ENCODE results near the gene AQP2.
"Not testable (repeated sequence)": the region's sequence is repeated elsewhere in the genome, so short reads cannot be mapped to it uniquely, and the experiment has no call there.

The AQP2 gene

DNA sequence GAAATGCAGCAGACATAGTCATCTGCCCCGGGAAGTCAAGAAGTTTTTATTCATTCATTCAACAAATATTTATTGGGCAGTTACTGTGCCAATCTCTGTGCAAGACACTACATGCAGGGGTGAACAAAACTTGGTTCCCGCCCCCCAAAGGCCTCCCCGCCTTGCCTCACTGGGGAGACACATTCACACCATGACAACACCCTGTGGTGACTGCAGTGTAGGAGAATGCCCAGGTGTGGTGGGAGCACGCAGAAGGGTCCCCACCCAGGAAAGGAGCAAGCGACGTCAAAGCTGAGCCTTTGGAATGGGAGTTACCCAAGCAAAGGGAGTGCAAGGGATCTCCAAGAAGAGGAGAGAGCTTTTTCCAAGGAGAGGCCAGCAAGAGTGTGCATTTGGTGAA, 20.6 kb downstream of the AQP2 start:
- DNase-seq: no peak

DNA sequence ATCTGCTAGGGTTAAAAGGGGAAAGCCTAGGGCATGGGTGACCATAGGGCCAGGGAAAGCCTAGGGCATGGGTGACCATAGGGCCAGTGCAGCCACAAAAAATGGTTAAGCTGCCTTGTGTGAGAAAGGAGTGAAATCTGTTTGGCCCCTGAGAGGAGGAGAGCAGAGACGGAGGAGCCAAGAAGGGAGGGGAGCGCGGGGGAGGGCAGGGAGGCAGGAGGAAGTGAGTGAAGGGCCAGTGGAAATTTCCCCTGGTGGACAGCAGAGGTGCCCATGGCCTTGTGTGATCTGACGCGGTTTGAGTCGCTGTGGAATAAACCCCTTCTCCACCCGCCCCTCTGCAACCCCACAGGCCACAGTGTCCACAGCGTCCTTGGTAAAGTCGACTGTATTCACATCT, 21.6 kb downstream of the AQP2 start:
- DNase-seq: no peak

- no peak for DNase-seq
Measured at GRCh38 chr12:49972641-49973360, 22.3 kb downstream of the AQP2 start, which contains the start of gene AQP6. Gene AQP6, plus strand, starts transcription at chr12:49972947. Its CDS starts 227 bp downstream, at chr12:49973174.

DNA sequence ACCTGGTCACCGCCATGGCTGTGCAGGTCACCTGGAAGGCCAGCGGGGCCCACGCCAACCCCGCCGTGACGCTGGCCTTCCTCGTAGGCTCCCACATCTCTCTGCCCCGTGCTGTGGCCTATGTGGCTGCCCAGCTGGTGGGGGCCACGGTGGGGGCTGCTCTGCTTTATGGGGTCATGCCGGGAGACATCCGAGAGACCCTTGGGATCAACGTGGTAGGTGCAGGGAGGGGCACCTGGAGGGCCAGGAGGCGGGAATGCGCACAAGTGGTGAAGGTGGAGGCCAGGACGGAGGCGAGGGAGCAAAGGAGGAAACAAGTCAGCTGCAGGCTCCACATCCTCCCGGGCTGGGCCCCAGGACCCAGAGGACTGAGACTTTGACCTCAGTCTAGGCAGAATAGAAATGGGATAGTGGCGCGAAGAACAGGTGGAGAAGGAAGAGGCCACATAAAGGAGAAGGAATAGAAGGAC, 22.9 kb downstream of the AQP2 start:
- DNase-seq: no peak

DNA sequence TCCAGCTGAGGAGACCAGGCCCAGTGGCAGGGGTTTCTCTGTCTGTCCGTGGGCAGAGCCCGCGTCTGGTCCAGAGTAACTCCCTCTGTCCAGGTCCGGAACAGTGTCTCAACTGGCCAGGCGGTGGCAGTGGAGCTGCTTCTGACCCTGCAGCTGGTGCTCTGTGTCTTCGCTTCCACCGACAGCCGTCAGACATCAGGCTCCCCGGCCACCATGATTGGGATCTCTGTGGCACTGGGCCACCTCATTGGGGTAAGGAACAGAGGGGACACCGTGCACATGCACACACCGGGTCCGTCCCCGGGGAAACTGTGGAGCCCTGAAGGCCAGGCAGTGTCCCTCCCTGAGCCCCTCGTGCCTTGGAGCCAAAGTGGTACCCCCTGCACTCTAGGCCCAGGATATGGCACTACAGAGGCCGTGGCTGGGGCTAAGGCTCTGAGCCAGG, 23.7 kb downstream of the AQP2 start:
- DNase-seq: no peak

GRCh38 chr12:49974677-49975317, 24.3 kb downstream of the AQP2 start:
- DNase-seq: no peak

DNA sequence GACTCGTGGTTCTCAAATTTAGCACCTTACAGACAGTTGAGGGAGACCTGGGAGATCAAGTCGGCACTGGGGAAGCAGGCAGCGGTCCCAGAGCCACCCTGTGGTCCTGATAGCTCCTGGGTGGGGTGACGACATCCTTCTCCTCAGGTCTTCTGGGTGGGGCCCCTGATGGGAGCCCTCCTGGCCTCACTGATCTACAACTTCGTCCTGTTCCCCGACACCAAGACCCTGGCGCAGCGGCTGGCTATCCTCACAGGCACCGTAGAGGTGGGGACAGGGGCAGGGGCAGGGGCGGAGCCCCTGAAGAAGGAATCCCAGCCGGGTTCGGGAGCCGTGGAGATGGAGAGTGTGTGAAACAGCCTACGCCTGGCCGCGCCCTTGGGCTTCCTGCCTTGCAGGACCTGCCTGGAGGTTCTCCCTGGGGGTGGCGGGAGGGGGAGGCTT, 24.8 kb downstream of the AQP2 start:
- DNase-seq: no peak

DNA sequence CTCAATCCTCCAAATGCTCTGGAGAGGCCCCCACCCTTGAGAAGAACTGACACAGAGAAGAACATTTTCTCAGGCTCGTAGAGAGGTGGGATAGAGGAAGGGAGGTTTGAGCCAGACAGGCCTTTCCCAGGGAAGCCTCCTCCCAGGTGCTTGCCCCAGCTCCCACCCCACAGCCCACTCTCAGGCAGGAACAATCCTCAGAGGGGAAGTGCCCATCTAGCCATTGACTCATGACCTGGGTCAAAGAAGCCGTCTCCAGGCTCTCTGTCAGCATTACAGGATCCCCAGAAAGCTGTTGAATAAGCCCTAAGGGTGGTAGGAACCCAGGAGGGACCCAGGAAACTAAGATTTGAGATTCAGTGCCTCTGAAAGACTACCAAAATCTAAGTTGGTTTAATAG, 26.0 kb downstream of the AQP2 start:
- DNase-seq: no peak

DNA sequence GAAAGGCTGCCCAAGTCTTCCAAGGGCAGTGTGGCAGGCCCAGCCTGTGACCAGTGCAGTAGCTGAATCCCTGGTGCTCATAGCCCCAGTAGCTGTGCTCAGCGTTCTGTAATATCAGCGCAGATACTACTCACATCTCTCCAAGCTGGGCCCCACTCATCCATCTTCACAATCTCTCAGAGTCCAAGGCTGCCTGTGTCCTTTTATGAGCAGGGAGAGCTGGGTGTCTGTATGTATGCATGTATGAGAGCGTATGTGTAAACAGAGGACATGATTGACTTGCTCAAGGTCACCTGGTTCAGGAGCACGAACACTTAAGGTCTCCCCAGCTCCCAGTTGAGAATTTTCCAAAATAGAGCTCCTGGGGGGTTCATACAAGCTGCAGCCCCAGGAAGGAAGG, 27.6 kb downstream of the AQP2 start:
- no peak for DNase-seq

DNA sequence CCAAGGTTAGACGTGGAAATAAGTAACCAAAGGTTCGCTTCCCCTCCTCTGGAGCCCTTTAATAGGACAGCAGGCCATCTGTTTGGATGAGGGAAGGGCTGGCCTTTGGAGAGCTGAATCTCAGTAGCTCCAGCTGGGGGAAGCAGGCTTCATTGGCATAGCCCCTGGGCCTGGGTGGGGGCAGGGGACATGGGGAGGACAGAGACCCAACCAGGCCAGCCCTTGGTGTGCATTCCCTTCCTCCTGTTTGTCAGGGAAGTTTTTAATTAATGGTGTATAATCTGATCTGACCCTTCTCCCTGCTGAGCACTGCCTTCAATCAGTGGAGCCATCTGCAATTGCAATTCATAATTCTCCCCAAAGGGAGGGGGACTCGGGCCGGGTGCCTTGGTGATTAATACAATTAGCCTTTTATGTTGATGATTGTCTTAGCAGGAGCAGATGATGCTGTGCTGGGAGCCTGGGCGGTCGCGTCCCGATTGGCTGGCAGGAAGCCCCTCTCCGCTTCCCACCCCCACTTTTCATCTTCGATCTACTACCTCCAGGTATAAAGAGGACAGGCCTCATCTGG, 28.6 kb downstream of the AQP2 start:
- DNase-seq: no peak

DNA sequence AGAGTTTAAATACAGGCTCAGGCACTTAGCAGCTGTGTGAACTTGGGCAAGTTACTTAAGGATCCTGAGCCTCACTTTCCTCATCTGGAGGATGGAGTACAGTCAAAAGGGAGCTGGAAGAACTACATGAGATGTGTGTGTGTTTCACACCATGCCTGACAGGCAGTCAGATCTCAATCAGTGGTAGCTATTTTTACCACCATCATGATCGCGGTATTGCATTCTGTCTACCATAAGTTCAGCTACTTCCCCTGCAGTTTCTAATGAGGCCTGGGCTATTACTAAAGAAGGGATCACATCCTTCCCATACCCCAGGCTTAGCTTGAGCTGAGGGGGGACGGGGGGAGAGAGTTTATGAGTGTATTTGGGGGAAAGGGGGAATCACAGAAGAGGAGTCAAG, 29.3 kb downstream of the AQP2 start:
- DNase-seq: no peak

DNA sequence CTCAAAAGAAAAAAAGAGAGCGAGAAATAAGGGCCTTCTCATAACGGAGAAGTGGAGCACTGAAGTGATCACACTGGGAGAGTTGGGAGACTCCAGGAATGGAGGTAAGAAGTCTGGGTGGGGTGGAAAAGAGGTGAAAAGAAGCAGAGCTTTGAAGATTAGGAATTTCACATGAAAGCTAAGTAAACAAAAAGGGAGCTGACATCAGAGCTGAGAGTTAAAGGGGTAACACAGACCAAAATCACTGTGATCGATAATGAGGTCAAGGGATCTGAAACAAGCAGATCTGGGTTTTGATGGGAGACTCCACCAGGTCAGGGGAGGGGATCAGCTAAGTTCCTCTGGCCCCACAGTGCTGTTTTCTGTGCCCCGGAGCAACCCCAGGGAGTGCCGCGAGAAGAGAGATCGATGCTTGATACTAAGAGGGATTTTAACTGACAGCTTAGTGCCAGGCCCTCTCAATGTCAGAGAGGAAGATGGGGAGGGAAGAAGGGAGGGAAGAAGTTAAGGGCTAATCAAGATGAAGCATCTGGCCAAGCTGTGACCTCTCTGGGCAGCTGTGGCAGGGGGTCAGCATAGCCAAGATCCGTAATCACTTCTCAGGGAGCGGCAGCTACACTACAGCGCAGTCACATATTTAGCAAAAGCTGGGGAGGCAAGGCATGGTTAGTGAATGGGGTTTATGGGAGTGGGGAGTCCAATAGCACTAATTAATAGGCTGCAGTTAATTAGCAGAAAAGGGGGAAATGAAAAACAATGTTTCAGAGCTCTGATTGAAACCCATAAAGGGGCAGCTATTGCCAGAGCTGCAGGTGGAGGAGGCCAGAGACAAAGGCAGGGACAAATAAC, 30.2 kb downstream of the AQP2 start:
- DNase-seq: no peak

DNA sequence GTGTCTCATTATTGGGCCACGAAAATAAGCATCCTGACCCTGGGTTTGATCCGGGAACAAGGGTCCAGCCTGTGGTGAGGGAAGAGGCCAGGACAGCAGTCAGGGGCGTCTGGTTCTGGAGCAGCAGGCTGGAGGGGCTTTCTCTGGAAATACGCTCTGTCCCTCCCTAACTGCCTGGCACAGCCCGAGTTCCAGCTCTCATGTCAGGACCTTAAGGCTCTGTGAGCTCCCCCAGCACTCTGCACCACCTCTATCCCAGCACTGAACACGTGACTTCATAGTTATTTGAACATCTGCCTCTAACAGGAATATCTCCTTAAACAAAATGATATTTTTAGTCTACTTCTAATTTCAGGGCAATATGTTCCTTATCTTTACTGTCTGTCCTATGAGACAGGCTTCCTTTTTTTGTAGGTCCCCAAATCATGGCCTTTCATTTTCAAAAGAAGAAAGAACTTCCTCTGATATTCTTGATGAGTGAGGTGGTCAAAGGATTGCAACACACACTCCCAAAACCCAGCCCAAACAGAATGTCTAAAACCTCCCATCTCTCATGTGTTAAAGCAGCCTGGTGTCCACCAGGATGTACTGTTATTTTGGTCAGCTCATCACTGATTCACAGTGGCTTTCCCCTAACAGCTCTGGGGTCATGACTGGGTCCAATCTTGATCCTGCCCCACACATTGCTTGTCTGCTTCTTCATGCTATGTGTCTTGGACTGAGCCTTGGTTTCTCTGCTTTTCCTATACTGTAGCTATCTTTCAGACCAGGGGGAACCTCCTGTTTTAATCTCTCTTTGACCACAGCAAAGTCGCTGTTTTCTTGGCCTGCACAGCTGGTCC, 31.9 kb downstream of the AQP2 start:
- no peak for DNase-seq

DNA sequence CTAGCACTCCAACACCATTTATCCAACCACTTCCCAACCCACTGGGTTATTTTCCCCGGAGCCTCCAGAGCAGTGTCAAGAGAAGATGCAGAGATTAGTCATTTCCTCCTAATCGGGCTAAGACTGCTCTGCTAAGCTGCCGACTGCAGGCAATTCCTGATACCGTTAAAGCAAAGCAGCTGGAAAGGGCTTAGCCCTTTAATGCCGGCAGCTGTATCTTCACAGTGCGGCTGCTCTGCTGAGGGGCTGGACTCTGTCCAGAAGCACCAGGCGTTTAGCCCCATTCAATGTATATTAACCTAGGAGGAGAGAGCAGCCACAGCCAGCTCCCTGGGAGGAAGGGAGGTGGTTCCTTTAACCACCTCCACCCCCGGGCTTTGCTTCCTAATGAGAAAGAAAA, 33.4 kb downstream of the AQP2 start:
- no peak for DNase-seq

DNA sequence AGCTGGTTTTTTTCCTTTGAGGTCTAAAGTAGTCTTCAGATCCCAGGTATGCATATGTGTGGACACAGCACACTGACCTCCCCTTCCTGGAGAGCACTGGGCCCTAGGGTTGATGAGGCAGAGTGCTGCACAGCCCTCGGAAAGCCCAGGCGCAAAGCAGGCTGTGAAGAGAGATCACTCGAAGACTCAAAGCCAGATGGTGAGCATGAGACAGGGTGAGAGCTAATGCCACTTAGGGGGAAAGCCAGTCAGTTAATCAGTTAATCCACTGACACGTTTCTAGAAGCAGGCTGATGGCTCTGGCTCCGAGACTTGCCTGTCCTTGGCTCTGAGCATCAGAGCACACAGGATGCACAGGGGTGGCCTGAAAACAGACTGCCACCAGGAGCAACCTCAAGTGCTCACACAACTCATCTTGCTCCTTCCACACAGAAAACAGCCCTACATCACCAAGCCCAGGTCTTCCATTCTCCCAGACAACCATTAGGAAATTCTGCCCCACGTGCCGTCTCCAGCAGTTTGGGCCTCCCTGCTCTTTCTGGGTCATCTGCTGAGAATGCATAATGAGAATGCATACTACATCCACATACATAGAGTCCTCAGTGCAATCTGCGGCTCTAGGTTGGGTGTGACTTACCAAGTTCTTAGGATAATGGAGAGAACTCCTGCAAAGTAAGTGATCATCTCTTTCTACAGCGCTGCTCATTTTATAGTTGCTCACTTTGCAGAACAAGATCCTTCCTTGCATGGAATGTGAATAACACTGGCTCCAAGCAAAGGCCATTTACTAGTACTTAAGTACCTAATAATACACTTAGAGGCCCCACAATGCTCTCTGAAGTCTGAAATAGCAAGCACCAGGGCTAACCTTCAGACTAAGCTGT, 34.2 kb downstream of the AQP2 start:
- no peak for DNase-seq

GRCh38 chr12:49985981-49986380, 35.4 kb downstream of the AQP2 start:
- no peak for DNase-seq

- DNase-seq: not testable (repeated sequence)
Measured at GRCh38 chr12:49986476-49986875, 35.9 kb downstream of the AQP2 start.

GRCh38 chr12:49987625-49988303, 37.2 kb downstream of the AQP2 start:
- no peak for DNase-seq

DNA sequence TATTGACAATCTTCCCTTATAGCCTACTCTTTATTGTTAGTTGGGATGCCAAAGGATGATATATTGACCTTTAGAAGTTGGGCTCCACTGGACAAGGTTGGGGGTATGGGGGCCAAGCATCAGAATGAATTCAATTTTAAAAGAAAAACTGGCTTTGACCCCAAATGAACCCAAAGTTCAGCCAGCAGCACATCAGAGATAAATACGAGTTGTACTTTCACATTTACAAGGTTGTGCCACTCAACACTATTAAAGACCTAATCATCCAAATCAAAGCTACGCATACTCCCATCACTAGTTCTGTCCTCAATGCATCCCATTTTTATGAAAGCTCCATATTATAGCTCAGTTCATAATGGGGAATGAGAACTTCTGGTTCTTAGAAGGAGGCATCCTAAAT, 38.9 kb downstream of the AQP2 start:
- DNase-seq: not testable (repeated sequence)

GRCh38 chr12:49990273-49990672, 39.7 kb downstream of the AQP2 start:
- no peak for DNase-seq

- no peak for DNase-seq
Measured at GRCh38 chr12:49998453-49998852, 47.9 kb downstream of the AQP2 start.

Data from KG1 (cell line).